ENCODE data around the gene TNRC6C. TPM values are rescaled to one million over a fixed set of nuclear protein-coding genes. Genes with fewer than 3 reads are reported as not detected.

Gene TNRC6C
- total RNA-seq, 1 experiment from 2014 or later, result 16.4 TPM

DNA sequence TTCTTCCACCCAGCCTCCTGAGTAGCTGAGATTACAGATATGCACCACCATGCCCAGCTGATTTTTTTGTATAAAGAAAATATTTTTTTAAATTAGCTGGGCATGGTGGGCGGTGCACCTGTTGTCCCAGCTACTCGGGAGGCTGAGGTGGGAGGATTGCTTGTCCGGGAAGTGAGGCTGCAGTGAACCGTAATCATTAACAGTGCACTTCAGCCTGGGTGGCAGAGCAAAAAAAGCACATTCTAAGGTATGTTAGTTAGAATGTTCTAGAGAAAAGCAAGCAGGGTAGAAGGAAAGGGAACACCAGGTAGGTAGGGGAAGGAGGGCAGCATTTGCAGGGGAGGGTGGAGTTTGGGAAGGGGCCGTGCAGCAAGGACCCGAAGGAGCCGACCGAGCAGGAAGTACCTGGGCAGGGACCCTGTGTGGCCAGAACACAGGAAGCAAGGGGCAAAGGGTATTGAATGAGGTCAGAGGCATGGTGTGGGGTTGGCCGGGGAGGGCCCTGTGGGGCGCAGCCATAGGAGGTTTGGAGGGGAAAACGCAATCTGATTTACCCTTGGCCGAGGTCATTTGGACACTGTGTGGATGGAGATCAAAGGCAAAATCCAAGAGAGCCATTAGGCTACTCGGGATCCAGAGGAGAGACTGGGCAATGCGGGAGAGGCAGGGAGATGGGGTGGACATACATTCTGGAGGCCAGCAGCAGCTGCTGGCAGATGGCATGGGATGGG lies 189.9 kb downstream of the TNRC6C start:
- Mint-ChIP-seq H3K27ac (ENCODE audit: low read depth, unreplicated experiment) (no peak overlapping the region), H3K27me3 (ENCODE audit: insufficient read depth, unreplicated experiment) (no peaks in the 10 kb centered on the region), H3K4me1 (ENCODE audit: insufficient read depth, unreplicated experiment) (peaks cover 10% of the 10 kb centered on the region), H3K36me3 (ENCODE audit: insufficient read depth, unreplicated experiment) (no peaks in the 10 kb centered on the region), H3K9me3 (ENCODE audit: unreplicated experiment) (no peaks in the 10 kb centered on the region), H3K4me3 (ENCODE audit: unreplicated experiment) (no peak overlapping the region)
- ChIA-PET CTCF (interaction anchor here (0.6 kb wide), 1 partner anchor 20 kb away, joined by 4 read pairs; no protein-coding TSS in a partner anchor), POLR2A (no interaction called here)
- TF ChIP-seq, protein P1, sequence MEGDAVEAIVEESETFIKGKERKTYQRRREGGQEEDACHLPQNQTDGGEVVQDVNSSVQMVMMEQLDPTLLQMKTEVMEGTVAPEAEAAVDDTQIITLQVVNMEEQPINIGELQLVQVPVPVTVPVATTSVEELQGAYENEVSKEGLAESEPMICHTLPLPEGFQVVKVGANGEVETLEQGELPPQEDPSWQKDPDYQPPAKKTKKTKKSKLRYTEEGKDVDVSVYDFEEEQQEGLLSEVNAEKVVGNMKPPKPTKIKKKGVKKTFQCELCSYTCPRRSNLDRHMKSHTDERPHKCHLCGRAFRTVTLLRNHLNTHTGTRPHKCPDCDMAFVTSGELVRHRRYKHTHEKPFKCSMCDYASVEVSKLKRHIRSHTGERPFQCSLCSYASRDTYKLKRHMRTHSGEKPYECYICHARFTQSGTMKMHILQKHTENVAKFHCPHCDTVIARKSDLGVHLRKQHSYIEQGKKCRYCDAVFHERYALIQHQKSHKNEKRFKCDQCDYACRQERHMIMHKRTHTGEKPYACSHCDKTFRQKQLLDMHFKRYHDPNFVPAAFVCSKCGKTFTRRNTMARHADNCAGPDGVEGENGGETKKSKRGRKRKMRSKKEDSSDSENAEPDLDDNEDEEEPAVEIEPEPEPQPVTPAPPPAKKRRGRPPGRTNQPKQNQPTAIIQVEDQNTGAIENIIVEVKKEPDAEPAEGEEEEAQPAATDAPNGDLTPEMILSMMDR (IDR thresholded peaks at IDR 0.05; ENCODE audit: unreplicated experiment), result no peak
- no TSS peak for BruUV-seq (replicated peaks)
- intact Hi-C loops (cut with micrococcal nuclease), result no loop called here
- DNase-seq (ENCODE audit: unreplicated experiment), result no peak

DNA sequence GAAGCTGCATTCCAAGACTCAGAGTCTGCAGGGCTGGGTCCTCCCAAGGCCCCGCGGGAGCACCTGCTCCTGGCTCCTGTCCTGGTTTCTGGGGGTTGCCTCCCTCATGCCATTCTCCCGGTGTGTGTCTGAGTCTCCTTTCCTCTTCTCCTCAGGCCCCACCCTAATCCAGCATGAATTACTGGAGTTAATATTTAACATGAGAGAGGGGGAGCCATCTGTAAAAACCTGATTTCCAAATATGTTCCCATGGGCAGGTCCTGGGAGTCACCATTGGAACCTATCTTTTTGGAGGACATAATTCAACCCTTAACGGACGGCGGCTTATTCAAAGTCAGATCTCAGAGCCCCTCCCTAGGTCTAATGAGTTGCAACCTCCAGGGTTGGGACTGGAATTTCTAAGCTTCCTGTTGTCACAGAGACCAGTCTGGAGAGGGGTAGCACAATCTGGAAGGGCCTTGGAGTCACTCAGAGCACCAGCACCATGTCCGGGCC lies 193.1 kb downstream of the TNRC6C start:
- no peak for DNase-seq (ENCODE audit: unreplicated experiment)
- TF ChIP-seq, protein P1 (IDR thresholded peaks at IDR 0.05; ENCODE audit: unreplicated experiment), result no peak
- no TSS peak for BruUV-seq (replicated peaks)
- Mint-ChIP-seq H3K9me3 (ENCODE audit: unreplicated experiment) (no peaks in the 10 kb centered on the region), H3K4me3 (ENCODE audit: unreplicated experiment) (no peak overlapping the region), H3K36me3 (ENCODE audit: insufficient read depth, unreplicated experiment) (no peaks in the 10 kb centered on the region), H3K4me1 (ENCODE audit: insufficient read depth, unreplicated experiment) (no peaks in the 10 kb centered on the region), H3K27ac (ENCODE audit: low read depth, unreplicated experiment) (no peak overlapping the region), H3K27me3 (ENCODE audit: insufficient read depth, unreplicated experiment) (no peaks in the 10 kb centered on the region)
- ChIA-PET POLR2A (no interaction called here), CTCF (interaction anchor here (0.6 kb wide), 1 partner anchor 35 kb away, joined by 3 read pairs; the partner anchor contains the start of genes AFMID and TK1)
- intact Hi-C loops (cut with micrococcal nuclease), result no loop called here

DNA sequence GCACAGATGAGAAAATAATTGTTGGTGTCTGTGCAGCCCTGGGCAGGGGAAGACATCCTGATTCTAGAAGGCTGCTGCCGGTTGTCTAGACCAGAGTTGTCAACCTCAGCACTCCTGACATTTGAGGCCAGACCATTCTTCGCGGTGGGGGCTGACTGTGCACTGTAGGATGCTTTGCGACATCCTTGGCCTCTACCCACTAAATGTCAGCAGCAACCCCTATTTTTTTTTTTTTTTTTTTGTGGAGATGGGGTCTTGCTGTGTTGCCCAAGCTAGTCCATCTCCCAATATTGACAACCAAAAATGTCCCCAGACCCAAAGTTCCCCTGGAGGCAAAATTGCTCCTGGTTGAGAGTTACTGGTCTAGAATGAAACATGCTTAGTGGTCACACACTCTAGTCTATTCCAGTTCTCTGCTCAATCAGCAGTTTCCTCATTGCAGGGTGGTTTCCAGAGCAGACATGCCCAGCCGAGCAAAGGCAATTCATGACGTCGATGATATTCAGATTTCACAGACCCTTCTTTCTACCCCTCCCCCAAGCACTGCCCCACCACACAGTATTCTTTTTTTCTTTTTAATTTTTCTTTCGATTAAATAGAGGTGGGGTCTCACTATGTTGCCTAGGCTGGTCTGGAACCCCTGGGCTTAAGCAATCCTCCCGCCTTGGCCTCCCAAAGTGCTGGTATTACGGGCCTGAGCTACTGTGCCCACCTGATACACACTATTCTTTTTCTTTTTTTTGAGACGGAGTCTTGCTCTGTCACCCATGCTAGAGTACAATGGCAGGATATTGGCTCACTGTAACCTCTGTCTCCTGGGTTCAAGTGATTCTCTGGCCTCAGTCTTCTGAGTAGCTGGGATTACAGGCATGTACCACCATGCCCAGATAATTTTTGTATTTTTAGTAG lies 196.7 kb downstream of the TNRC6C start:
- TF ChIP-seq, protein P1 (IDR thresholded peaks at IDR 0.05; ENCODE audit: unreplicated experiment), result no peak
- no peaks in the 10 kb centered on the region for H3K27me3 Mint-ChIP-seq (ENCODE audit: insufficient read depth, unreplicated experiment)
- no peak overlapping the region for H3K27ac Mint-ChIP-seq (ENCODE audit: low read depth, unreplicated experiment)
- H3K36me3 Mint-ChIP-seq (ENCODE audit: insufficient read depth, unreplicated experiment), result no peaks in the 10 kb centered on the region
- CTCF ChIA-PET, result no interaction called here
- H3K4me3 Mint-ChIP-seq (ENCODE audit: unreplicated experiment), result no peak overlapping the region
- H3K9me3 Mint-ChIP-seq (ENCODE audit: unreplicated experiment), result no peaks in the 10 kb centered on the region
- no TSS peak for BruUV-seq (replicated peaks)
- POLR2A ChIA-PET, result interaction anchor here (1.3 kb wide), 1 partner anchor 13 kb away, joined by 4 read pairs; no protein-coding TSS in a partner anchor
- DNase-seq (ENCODE audit: unreplicated experiment), result no peak
- intact Hi-C loops (cut with micrococcal nuclease), result no loop called here
- peaks cover 9% of the 10 kb centered on the region for H3K4me1 Mint-ChIP-seq (ENCODE audit: insufficient read depth, unreplicated experiment)

Other genes starting within 250 kb of the TNRC6C start
- gene TMC6, start 170.1 kb downstream of the TNRC6C start, total RNA-seq (2022), result 3.1 and 7.3 TPM in 2 replicates
- gene TMC8, start 172.1 kb downstream of the TNRC6C start, total RNA-seq (2022), result not detected in 2 replicates
- gene C17orf99, start 187.7 kb downstream of the TNRC6C start, total RNA-seq (2022), result not detected in 2 replicates
- 52.2 and 54.2 TPM in 2 replicates for gene SYNGR2, start 209.9 kb downstream of the TNRC6C start, total RNA-seq (2022)
- 8.5 and 21.4 TPM in 2 replicates for gene TK1, start 228.3 kb downstream of the TNRC6C start, total RNA-seq (2022)
- gene AFMID, start 228.7 kb downstream of the TNRC6C start, total RNA-seq (2022), result 18.7 and 22.2 TPM in 2 replicates